Naive thymus-derived CD8-positive, alpha-beta T cell (primary cell): ENCODE measurements around the gene WFDC1. TPM values are rescaled to one million over a fixed set of nuclear protein-coding genes. Genes with fewer than 3 reads are reported as not detected.

ENCODE experiments used
- ATAC-seq, 2 donors: fragments of 150-1000 bp; cut with Tn5 transposase in 1 of 2; sonication (Bioruptor Pico), chemical (Tn5 transposase) in 1 of 2; 1 replicate in 1 of 2; 2 replicates in 1 of 2; pipeline ENCODE4 v1.10.0; 2021; ENCODE audit warnings: mild to moderate bottlenecking in 2 of 2, moderate library complexity in 2 of 2
- POLR2A ChIA-PET: fragments of 350-600 bp; sonication (Branson Sonifier 250); formaldehyde crosslinking; loops from one replicate; lab custom pipeline; 2021; ENCODE audit warnings: antibody characterized with exemption; lab: Charles Lee
- DNase-seq, 10 donors: peaks; one replicate each; pipeline versions ENCODE4 v3.0.0 to v3.0.0-alpha.2; 2020 to 2022
- H3K27ac Mint-ChIP-seq, 10 donors: one replicate each; pipeline ENCODE4 v1.8.0; 2020 to 2022; ENCODE audit warnings: mild to moderate bottlenecking in 10 of 10, mixed read lengths in 10 of 10, moderate library complexity in 4 of 10, inconsistent platforms in 1 of 10
- H3K27me3 Mint-ChIP-seq, 5 donors: one replicate each; pipeline ENCODE4 v1.8.0; 2021 to 2022; ENCODE audit warnings: mixed read lengths in 5 of 5
- H3K36me3 Mint-ChIP-seq, 3 donors: one replicate each; pipeline ENCODE4 v1.8.0; 2020 to 2022; ENCODE audit warnings: mixed read lengths in 3 of 3, mild to moderate bottlenecking in 2 of 3, inconsistent platforms in 1 of 3
- H3K4me1 Mint-ChIP-seq, 4 donors: one replicate each; pipeline ENCODE4 v1.8.0; 2021 to 2022; ENCODE audit warnings: mixed read lengths in 4 of 4
- H3K4me3 Mint-ChIP-seq, 10 donors: one replicate each; pipeline ENCODE4 v1.8.0; 2020 to 2022; ENCODE audit warnings: mild to moderate bottlenecking in 10 of 10, mixed read lengths in 10 of 10, moderate library complexity in 6 of 10, inconsistent platforms in 1 of 10
- H3K9me3 Mint-ChIP-seq, 9 donors: one replicate each; pipeline ENCODE4 v1.8.0; 2020 to 2022; ENCODE audit warnings: mixed read lengths in 9 of 9, mild to moderate bottlenecking in 3 of 9, inconsistent platforms in 1 of 9, moderate library complexity in 1 of 9
- polyA plus RNA-seq, 3 donors: library from polyadenylated mRNA; unstranded; fragments of 300-500 nt; fragmentation: Illumina TruSeq; gene quantifications; one replicate each; pipeline ENCODE4 v1.2.3, GENCODE V29; 2021
- total RNA-seq, 8 experiments: library from RNA in 2 of 8; stranded (reverse) in 2 of 8; gene quantifications; one replicate each; pipeline ENCODE4 v1.2.3 and lab custom pipeline; 2021 to 2026

Gene WFDC1
- total and polyA plus RNA-seq, 5 experiments from 2014 or later: not detected

GRCh38 chr16:84367750-84368307 lies 73.2 kb downstream of the WFDC1 start:
- H3K4me3 Mint-ChIP-seq: peak overlapping the region in 3 of 10 donors; percentile 6 to 41 (median 30)
- DNase-seq: no peak
- POLR2A ChIA-PET: no interaction called here

GRCh38 chr16:84368308-84368996 lies 73.8 kb downstream of the WFDC1 start, which contains the start of gene ATP2C2:
ATP2C2 (plus strand) TSS chr16:84368538; CDS start chr16:84368616, 78 bp downstream.
- Mint-ChIP-seq H3K4me3 (peak within 1 kb of the TSS in 7 of 10 donors; percentile 10 to 72 (median 47)), H3K27me3 (peaks cover 27 to 75% (median 45%) of the 10 kb centered on the region in 5 donors), H3K27ac (peak within 1 kb of the TSS in 1 of 10 donors; percentile 56), H3K36me3 (no peaks in the 10 kb centered on the region), H3K4me1 (peaks cover 8 to 16% (median 10%) of the 10 kb centered on the region in 4 donors), H3K9me3 (no peaks in the 10 kb centered on the region)
- DNase-seq: no peak
- POLR2A ChIA-PET: no interaction called here
- no peak for ATAC-seq

More at GRCh38 chr16:84367750-84368307, 73.2 kb downstream of the WFDC1 start:
- H3K27me3 Mint-ChIP-seq: peaks cover 27 to 71% (median 45%) of the 10 kb centered on the region in 5 donors
- ATAC-seq: no peak
- peaks cover 8 to 16% (median 10%) of the 10 kb centered on the region in 4 donors for H3K4me1 Mint-ChIP-seq
- H3K9me3 Mint-ChIP-seq: no peaks in the 10 kb centered on the region
- H3K36me3 Mint-ChIP-seq: no peaks in the 10 kb centered on the region
- peak overlapping the region in 1 of 10 donors; percentile 56 for H3K27ac Mint-ChIP-seq

- Mint-ChIP-seq H3K27ac (no peak overlapping the region), H3K9me3 (no peaks in the 10 kb centered on the region), H3K36me3 (no peaks in the 10 kb centered on the region), H3K4me1 (peaks cover 8 to 16% (median 10%) of the 10 kb centered on the region in 4 donors), H3K4me3 (peak overlapping the region in 1 of 10 donors; percentile 44), H3K27me3 (peaks cover 33 to 80% (median 45%) of the 10 kb centered on the region in 5 donors)
- no peak for ATAC-seq
- POLR2A ChIA-PET: no interaction called here
- no peak for DNase-seq
These were observed 74.4 kb downstream of the WFDC1 start for GRCh38 chr16:84369105-84369504.

- H3K36me3 Mint-ChIP-seq: no peaks in the 10 kb centered on the region
- peaks cover 8 to 16% (median 10%) of the 10 kb centered on the region in 4 donors for H3K4me1 Mint-ChIP-seq
- no peak overlapping the region for H3K27ac Mint-ChIP-seq
- DNase-seq (no peak), ATAC-seq (no peak)
- POLR2A ChIA-PET: no interaction called here
- H3K27me3 Mint-ChIP-seq: peaks cover 35 to 76% (median 44%) of the 10 kb centered on the region in 5 donors
- peak overlapping the region in 1 of 10 donors; percentile 67 for H3K4me3 Mint-ChIP-seq
- H3K9me3 Mint-ChIP-seq: no peaks in the 10 kb centered on the region
These were observed 75.4 kb downstream of the WFDC1 start for GRCh38 chr16:84369938-84370627.

- no peaks in the 10 kb centered on the region for H3K36me3 Mint-ChIP-seq
- POLR2A ChIA-PET: no interaction called here
- H3K9me3 Mint-ChIP-seq: no peaks in the 10 kb centered on the region
- DNase-seq: no peak
- peak overlapping the region in 1 of 10 donors; percentile 87 for H3K27ac Mint-ChIP-seq
- no peak for ATAC-seq
- no peak overlapping the region for H3K4me3 Mint-ChIP-seq
- H3K27me3 Mint-ChIP-seq: peaks cover 35 to 74% (median 49%) of the 10 kb centered on the region in 5 donors
- H3K4me1 Mint-ChIP-seq: peaks cover 8 to 16% (median 10%) of the 10 kb centered on the region in 4 donors
These were observed 76.3 kb downstream of the WFDC1 start for GRCh38 chr16:84370723-84371552.

- POLR2A ChIA-PET: no interaction called here
- Mint-ChIP-seq H3K27ac (no peak overlapping the region), H3K36me3 (no peaks in the 10 kb centered on the region), H3K9me3 (no peaks in the 10 kb centered on the region), H3K4me3 (no peak overlapping the region), H3K27me3 (peaks cover 35 to 70% (median 48%) of the 10 kb centered on the region in 5 donors), H3K4me1 (peaks cover 8 to 16% (median 10%) of the 10 kb centered on the region in 4 donors)
- DNase-seq (no peak), ATAC-seq (no peak)
These were observed 76.8 kb downstream of the WFDC1 start for GRCh38 chr16:84371553-84371865.

- ATAC-seq (no peak), DNase-seq (no peak)
- POLR2A ChIA-PET: no interaction called here
- no peaks in the 10 kb centered on the region for H3K9me3 Mint-ChIP-seq
- H3K4me3 Mint-ChIP-seq: no peak overlapping the region
- H3K27me3 Mint-ChIP-seq: peaks cover 27 to 63% (median 42%) of the 10 kb centered on the region in 5 donors
- H3K4me1 Mint-ChIP-seq: peaks cover 2 to 8% (median 5%) of the 10 kb centered on the region in 4 donors
- no peak overlapping the region for H3K27ac Mint-ChIP-seq
- no peaks in the 10 kb centered on the region for H3K36me3 Mint-ChIP-seq
These were observed 79.3 kb downstream of the WFDC1 start for GRCh38 chr16:84373907-84374489.

- POLR2A ChIA-PET: no interaction called here
- Mint-ChIP-seq H3K27me3 (peaks cover 13 to 55% (median 26%) of the 10 kb centered on the region in 5 donors), H3K36me3 (no peaks in the 10 kb centered on the region), H3K27ac (no peak overlapping the region), H3K9me3 (no peaks in the 10 kb centered on the region), H3K4me1 (peaks cover 0 to 8% (median 4%) of the 10 kb centered on the region in 4 donors), H3K4me3 (no peak overlapping the region)
- DNase-seq (no peak), ATAC-seq (no peak)
These were observed 83.4 kb downstream of the WFDC1 start for GRCh38 chr16:84378099-84378498.

GRCh38 chr16:84378567-84378966 lies 83.9 kb downstream of the WFDC1 start:
- POLR2A ChIA-PET: no interaction called here

GRCh38 chr16:84379008-84379708 lies 84.5 kb downstream of the WFDC1 start:
- POLR2A ChIA-PET: no interaction called here
- Mint-ChIP-seq H3K4me3 (no peak overlapping the region), H3K9me3 (peaks cover 0 to 2% (median 0%) of the 10 kb centered on the region in 9 donors), H3K36me3 (no peaks in the 10 kb centered on the region), H3K27me3 (peaks cover 5 to 45% (median 20%) of the 10 kb centered on the region in 5 donors), H3K4me1 (peaks cover 0 to 8% (median 4%) of the 10 kb centered on the region in 4 donors), H3K27ac (peak overlapping the region in 1 of 10 donors; percentile 18)
- ATAC-seq: no peak
- DNase-seq: no peak

More at GRCh38 chr16:84378567-84378966, 83.9 kb downstream of the WFDC1 start:
- no peak overlapping the region for H3K4me3 Mint-ChIP-seq
- H3K27me3 Mint-ChIP-seq: peaks cover 9 to 51% (median 22%) of the 10 kb centered on the region in 5 donors
- H3K36me3 Mint-ChIP-seq: no peaks in the 10 kb centered on the region
- ATAC-seq: no peak
- no peak overlapping the region for H3K27ac Mint-ChIP-seq
- DNase-seq: no peak
- no peaks in the 10 kb centered on the region for H3K9me3 Mint-ChIP-seq
- peaks cover 0 to 8% (median 4%) of the 10 kb centered on the region in 4 donors for H3K4me1 Mint-ChIP-seq
